Transverse colon (tissue), 4 donors: ENCODE data around the gene RHBDD3. TPM values are rescaled to one million over a fixed set of nuclear protein-coding genes. Genes with fewer than 3 reads are reported as not detected.

ENCODE experiments used
- DNase-seq: peaks from one replicate; pipeline ENCODE4 v3.0.0-alpha.2; 2019
- H3K27ac ChIP-seq, 4 donors: fragments of 200-600 bp; sonication (generic); 2 replicates each; pipeline ENCODE4 v1.5.1; 2016 to 2018; ENCODE audit warnings: inconsistent platforms in 4 of 4
- H3K27me3 ChIP-seq: fragments of 200-600 bp; sonication (generic); 2 replicates; pipeline ENCODE4 v1.5.1; 2017; ENCODE audit warnings: inconsistent platforms
- H3K36me3 ChIP-seq, 4 donors: fragments of 200-600 bp; sonication (generic); 2 replicates each; pipeline ENCODE4 v1.5.1; 2017 to 2019; ENCODE audit warnings: inconsistent platforms in 4 of 4
- H3K4me1 ChIP-seq, 4 donors: fragments of 200-600 bp; sonication (generic); 2 replicates each; pipeline ENCODE4 v1.5.1; 2017 to 2020; ENCODE audit warnings: inconsistent platforms in 4 of 4
- H3K4me3 ChIP-seq, 4 donors: fragments of 200-600 bp; sonication (generic); 1 replicate in 1 of 4; 2 replicates in 3 of 4; pipeline versions ENCODE4 v1.5.1 to v1.6.1; 2017 to 2019; ENCODE audit warnings: inconsistent platforms in 4 of 4
- H3K9me3 ChIP-seq, 2 donors: fragments of 200-600 bp; sonication (generic); 2 replicates each; pipeline ENCODE4 v1.5.1; 2017 to 2019; ENCODE audit warnings: inconsistent platforms in 2 of 2
- EP300 ChIP-seq: sonication (generic); formaldehyde crosslinking; IDR thresholded peaks from one replicate; pipeline ENCODE4 v1.6.1; 2017; ENCODE audit warnings: antibody characterized with exemption, low read depth
- POLR2A ChIP-seq: fragments of 450-650 bp; IDR thresholded peaks from one replicate; pipeline ENCODE4 v1.6.1; 2016; ENCODE audit warnings: antibody characterized with exemption, mild to moderate bottlenecking, moderate library complexity
- POLR2AphosphoS5 ChIP-seq, 3 donors: sonication (generic); formaldehyde crosslinking; IDR thresholded peaks; one replicate each; pipeline ENCODE4 v1.6.1; 2016; ENCODE audit warnings: antibody characterized with exemption in 3 of 3
- WGBS, 2 donors: methylation state at CpG; one replicate each; pipeline ENCODE4 v1.1.5; 2018; ENCODE audit warnings: low coverage in 1 of 2; 5-methylcytosine and 5-hydroxymethylcytosine counted together
- in situ Hi-C, 4 donors: fragments of 200-750 bp; cut with MboI; loops; one replicate each; pipeline versions ENCODE4 v1.15.0 to v1.15.1; 2017; ENCODE audit warnings: low sequenced_read_pairs in 3 of 4, low pct_ligation_motif_present in 1 of 4, low pct_unique_long_range_greater_than_20kb in 1 of 4
- intact Hi-C: fragments of 100-400 bp; cut with DNase I; formaldehyde crosslinking; loops from one replicate; pipeline ENCODE4 v1.15.1; 2023; ENCODE audit warnings: low total_unique reads
- total RNA-seq, 4 donors: library from RNA; depleted of rRNA; stranded (reverse); fragments of >200 nt; gene quantifications; one replicate each; pipeline ENCODE4 v1.1.0, GENCODE V29; 2016
- TF ChIP-seq, protein P1 (sequence below), 5 experiments: fragments of 200-600 bp in 3 of 5; fragments of 450-650 bp in 2 of 5; sonication (generic) in 3 of 5; IDR thresholded peaks; 1 replicate in 2 of 5; 2 replicates in 3 of 5; pipeline ENCODE4 v1.5.1; 2016 to 2017; ENCODE audit warnings: antibody characterized with exemption in 5 of 5, inconsistent platforms in 3 of 5, mild to moderate bottlenecking in 2 of 5, moderate library complexity in 1 of 5

RHBDD3 gene
- total RNA-seq, 4 donors from 2014 or later: 20.9 to 131 (median 31.5) TPM

DNA sequence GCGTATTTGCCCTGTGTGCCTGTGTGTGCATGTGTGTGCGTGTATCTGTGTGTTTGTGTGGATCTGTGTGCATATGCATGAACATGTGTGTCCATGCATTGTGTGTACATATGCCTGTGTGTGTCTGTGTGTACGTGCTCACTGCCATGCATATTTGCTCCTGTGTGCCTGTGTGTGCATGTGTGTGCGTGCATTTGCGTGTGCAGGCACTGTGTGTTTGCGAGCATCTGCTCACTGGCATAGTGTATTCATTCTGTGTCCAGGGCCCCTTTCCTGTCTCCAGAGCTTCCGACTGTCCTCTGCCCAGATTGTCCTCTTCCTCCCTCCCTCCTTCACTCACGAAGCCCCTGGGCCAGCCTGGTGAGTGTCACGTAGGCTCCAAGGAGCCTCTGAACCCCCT lies 56.3 kb downstream of the RHBDD3 start:
- TF ChIP-seq POLR2A: no peak
- TF ChIP-seq EP300: no peak
- no peak for TF ChIP-seq POLR2AphosphoS5 (IDR thresholded peaks at IDR 0.05)
- TF ChIP-seq, protein P1, sequence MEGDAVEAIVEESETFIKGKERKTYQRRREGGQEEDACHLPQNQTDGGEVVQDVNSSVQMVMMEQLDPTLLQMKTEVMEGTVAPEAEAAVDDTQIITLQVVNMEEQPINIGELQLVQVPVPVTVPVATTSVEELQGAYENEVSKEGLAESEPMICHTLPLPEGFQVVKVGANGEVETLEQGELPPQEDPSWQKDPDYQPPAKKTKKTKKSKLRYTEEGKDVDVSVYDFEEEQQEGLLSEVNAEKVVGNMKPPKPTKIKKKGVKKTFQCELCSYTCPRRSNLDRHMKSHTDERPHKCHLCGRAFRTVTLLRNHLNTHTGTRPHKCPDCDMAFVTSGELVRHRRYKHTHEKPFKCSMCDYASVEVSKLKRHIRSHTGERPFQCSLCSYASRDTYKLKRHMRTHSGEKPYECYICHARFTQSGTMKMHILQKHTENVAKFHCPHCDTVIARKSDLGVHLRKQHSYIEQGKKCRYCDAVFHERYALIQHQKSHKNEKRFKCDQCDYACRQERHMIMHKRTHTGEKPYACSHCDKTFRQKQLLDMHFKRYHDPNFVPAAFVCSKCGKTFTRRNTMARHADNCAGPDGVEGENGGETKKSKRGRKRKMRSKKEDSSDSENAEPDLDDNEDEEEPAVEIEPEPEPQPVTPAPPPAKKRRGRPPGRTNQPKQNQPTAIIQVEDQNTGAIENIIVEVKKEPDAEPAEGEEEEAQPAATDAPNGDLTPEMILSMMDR (IDR thresholded peaks at IDR 0.05): no peak
- intact Hi-C loops: no loop called here
- H3K9me3 ChIP-seq: no peaks in the 10 kb centered on the region

DNA sequence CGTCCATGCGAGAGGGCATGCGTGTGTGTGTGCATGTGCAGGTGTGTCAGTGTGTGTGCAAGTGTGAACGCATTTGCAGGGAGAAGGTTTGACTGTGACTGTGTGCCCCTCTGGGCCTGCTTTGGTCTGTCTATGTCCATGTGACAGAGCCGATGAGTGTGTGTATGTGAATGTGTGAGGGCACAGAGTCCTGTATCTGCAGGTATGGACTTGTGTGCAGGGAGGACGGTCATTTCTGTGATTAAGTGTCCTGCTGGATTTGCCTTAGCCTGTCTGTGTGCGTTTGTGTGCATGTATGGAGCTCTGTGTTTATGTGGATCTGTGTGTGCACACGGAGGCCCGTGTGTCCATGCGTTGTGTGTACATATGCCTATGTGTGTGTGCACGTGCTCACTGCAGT lies 56.7 kb downstream of the RHBDD3 start:
- no peak for DNase-seq
- peaks cover 0 to 9% (median 4%) of the 10 kb centered on the region in 4 donors for H3K4me1 ChIP-seq
- 92 to 94% methylated on average over 2 to 11 of the region's 11 CpGs for WGBS, 2 donors
- peaks cover 17% of the 10 kb centered on the region for H3K27me3 ChIP-seq
- in situ Hi-C loops (no loop called here), intact Hi-C loops (no loop called here)
- H3K36me3 ChIP-seq: no peaks in the 10 kb centered on the region
- no peaks in the 10 kb centered on the region for H3K9me3 ChIP-seq
- H3K27ac ChIP-seq: no peak overlapping the region
- no peak overlapping the region for H3K4me3 ChIP-seq
- TF ChIP-seq POLR2AphosphoS5 (IDR thresholded peaks at IDR 0.05) (no peak), POLR2A (no peak), EP300 (no peak)
- TF ChIP-seq, protein P1 (IDR thresholded peaks at IDR 0.05): no peak

More for the DNA sequence above, 56.3 kb downstream of the RHBDD3 start:
- Histone ChIP-seq H3K27me3 (peaks cover 13% of the 10 kb centered on the region), H3K36me3 (no peaks in the 10 kb centered on the region), H3K27ac (no peak overlapping the region), H3K4me3 (no peak overlapping the region), H3K4me1 (peaks cover 0 to 5% (median 1%) of the 10 kb centered on the region in 4 donors)
- no peak for DNase-seq
- WGBS, 2 donors: 90% methylated on average over 9 of the region's 9 CpGs; no CpG with 5 or more reads in 1 of the 2 donors
- in situ Hi-C loops: no loop called here

Other genes with a start within 250 kb of the RHBDD3 start
- gene C22orf31, start 206.2 kb downstream of the RHBDD3 start, total RNA-seq: not detected
- gene KREMEN1, start 194.9 kb downstream of the RHBDD3 start, total RNA-seq: 10 to 100 TPM in 3 of 4 donors, 1 to 10 TPM in 1; 5.2 to 39.2 (median 20.1) TPM
- gene EMID1, start 62.1 kb downstream of the RHBDD3 start, total RNA-seq: 10 to 100 TPM in 1 of 4 donors, 1 to 10 TPM in 1, under 1 TPM in 1, not detected in 1; 0.68 to 53.9 (median 1.9) TPM
- gene EWSR1, start 287 bp upstream of the RHBDD3 start, total RNA-seq: 100 to 1,000 TPM; 196 to 318 (median 205) TPM
- 10 to 100 TPM; 21.1 to 81.0 (median 43.6) TPM for gene GAS2L1, start 38.7 kb upstream of the RHBDD3 start, total RNA-seq
- gene RASL10A, start 47.7 kb upstream of the RHBDD3 start, total RNA-seq: 1 to 10 TPM in 3 of 4 donors, not detected in 1; 1.2 to 5.0 (median 2.4) TPM
- gene AP1B1, start 120.6 kb upstream of the RHBDD3 start, total RNA-seq: 100 to 1,000 TPM in 2 of 4 donors, 10 to 100 TPM in 2; 45.6 to 107 (median 92.4) TPM
- gene RFPL1, start 170.6 kb upstream of the RHBDD3 start, total RNA-seq: not detected
- gene NEFH, start 212.2 kb upstream of the RHBDD3 start, total RNA-seq: under 1 TPM in 3 of 4 donors, not detected in 1; 0.32 to 0.55 (median 0.37) TPM